K562 (cell line): ENCODE data around the gene HIPK2. TPM values are rescaled to one million over a fixed set of nuclear protein-coding genes. Genes with fewer than 3 reads are reported as not detected.

Experiments used
- ARID2 ChIP-seq: fragments of 450-650 bp; IDR thresholded peaks from 2 replicates; pipeline ENCODE4 v1.6.1; 2017; ENCODE audit warnings: antibody characterized with exemption, mild to moderate bottlenecking
- CBFA2T2 ChIP-seq: fragments of 450-650 bp; conservative IDR thresholded peaks from 2 replicates; pipeline ENCODE4 v1.6.1; 2017; ENCODE audit warnings: mild to moderate bottlenecking
- HMGN3 ChIP-seq: IDR thresholded peaks from 2 replicates; pipeline ENCODE4 v1.6.1; 2011; ENCODE audit warnings: borderline replicate concordance, low read depth, mild to moderate bottlenecking, mixed read lengths, low read length; ENCODE audit not compliant: insufficient read length; ENCODE audit errors: extremely low read depth
- KLF10 ChIP-seq: fragments of 250-450 bp; sonication (Bioruptor Pico); IDR thresholded peaks from 2 replicates; pipeline ENCODE4 v1.6.1; 2021; ENCODE audit warnings: matching md5 sums
- POLR2G ChIP-seq: fragments of 200-400 bp; formaldehyde crosslinking; IDR thresholded peaks from 2 replicates; pipeline ENCODE4 v1.6.1; 2017; ENCODE audit warnings: low read depth, mild to moderate bottlenecking, antibody characterized with exemption, low read length, moderate library complexity
- PTTG1 ChIP-seq: fragments of 450-650 bp; IDR thresholded peaks from 2 replicates; pipeline ENCODE4 v1.6.1; 2016; ENCODE audit warnings: low read depth, mild to moderate bottlenecking, missing genetic modification characterization, missing compliant biosample characterization
- REST ChIP-seq, 2 experiments: fragments of 450-650 bp; formaldehyde crosslinking in 1 of 2; IDR thresholded peaks; 2 replicates each; pipeline versions ENCODE4 v1.4.0 to v1.6.1; 2014 to 2020; ENCODE audit warnings: mild to moderate bottlenecking in 2 of 2, borderline replicate concordance in 1 of 2, low read depth in 1 of 2
- TFE3 ChIP-seq: fragments of 450-650 bp; formaldehyde crosslinking; IDR thresholded peaks from 2 replicates; pipeline ENCODE4 v1.4.0; 2020; ENCODE audit warnings: mild to moderate bottlenecking, mixed read lengths
- TOE1 ChIP-seq, 2 experiments: fragments of 450-650 bp in 1 of 2; sonication (generic) in 1 of 2; formaldehyde crosslinking in 1 of 2; IDR thresholded peaks; 2 replicates each; pipeline versions ENCODE4 v1.7.1 to v1.8.0; 2016 to 2022; ENCODE audit warnings: borderline replicate concordance in 2 of 2, mild to moderate bottlenecking in 2 of 2, antibody characterized with exemption in 1 of 2, inconsistent platforms in 1 of 2, low read depth in 1 of 2, missing genetic modification reagents in 1 of 2, moderate library complexity in 1 of 2
- ZBTB49 ChIP-seq: sonication (generic); formaldehyde crosslinking; IDR thresholded peaks from 2 replicates; pipeline ENCODE4 v1.8.0; 2022; ENCODE audit warnings: missing genetic modification reagents, mild to moderate bottlenecking, borderline replicate concordance
- ZNF124 ChIP-seq: sonication (generic); formaldehyde crosslinking; IDR thresholded peaks from 2 replicates; pipeline ENCODE4 v1.8.1; 2022; ENCODE audit warnings: missing genetic modification reagents
- ZNF41 ChIP-seq: fragments of 250-450 bp; sonication (Bioruptor Pico); conservative IDR thresholded peaks from 2 replicates; pipeline ENCODE4 v1.4.0; 2020; ENCODE audit warnings: mild to moderate bottlenecking
- polyA plus RNA-seq, 8 experiments: library from polyadenylated mRNA; depleted of rRNA in 4 of 8; stranded (reverse) in 5 of 8; unstranded in 3 of 8; fragments of >200 nt; fragmentation: Nextera tagmentation in 2 of 8; fragmentation: Illumina TruSeq in 1 of 8; extraction: Ambion mirVana in 2 of 8; extraction: Trizol in 1 of 8; gene quantifications; 2 replicates each; pipeline versions ENCODE4 v1.2.1 to v1.2.3, GENCODE V29; 2011 to 2014; ENCODE audit warnings: inconsistent platforms in 1 of 8, missing spikeins in 1 of 8
- total RNA-seq, 7 experiments: library from RNA; depleted of rRNA in 6 of 7; stranded (reverse); fragments of >200 nt in 6 of 7; fragmentation: Illumina TruSeq in 2 of 7; extraction: Trizol in 2 of 7; gene quantifications; 2 replicates each; pipeline versions ENCODE4 v1.2.1 to v1.2.3, GENCODE V29; 2011 to 2021; ENCODE audit warnings: low replicate concordance in 1 of 7
- TF ChIP-seq, protein P1 (sequence below), 3 experiments: fragments of 200-800 bp in 1 of 3; sonication (Bioruptor generic) in 1 of 3; sonication (generic) in 1 of 3; formaldehyde crosslinking in 1 of 3; IDR thresholded peaks; 2 replicates each; pipeline versions ENCODE4 v1.6.1 to v1.8.0; 2016 to 2022; ENCODE audit warnings: mild to moderate bottlenecking in 2 of 3, missing compliant biosample characterization in 2 of 3, missing genetic modification characterization in 2 of 3, missing genetic modification reagents in 1 of 3

Gene HIPK2
- total and polyA plus RNA-seq, 9 of the 15 experiments (the other 6 are each of a cell fraction or from before 2014, with no cell fraction given) = 0.69 to 19.8 (median 5.1) TPM

DNA sequence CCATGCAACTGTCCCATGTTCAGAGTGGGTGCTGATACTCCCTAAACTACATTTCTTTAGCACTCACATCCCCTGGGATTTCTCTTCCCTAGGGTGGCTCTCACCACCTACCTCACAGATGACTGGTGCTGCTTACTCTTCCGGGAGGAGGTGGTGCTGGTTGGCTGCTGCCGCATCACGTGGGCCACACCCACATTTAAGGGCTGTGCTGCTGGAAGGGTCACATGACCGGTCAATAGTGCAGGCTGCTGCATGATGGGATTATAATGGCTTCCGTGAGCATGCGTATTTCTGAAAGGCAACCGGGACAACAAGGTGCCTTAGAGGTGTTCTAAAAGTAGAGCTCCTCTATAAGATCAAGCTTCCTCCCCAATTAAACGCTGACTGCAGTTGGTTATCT is 177.5 kb downstream of the HIPK2 start (continued):
- TF ChIP-seq REST (IDR thresholded peaks at IDR 0.05; ENCODE audit: borderline replicate concordance) (0 out of 2 replicates have a peak, but pooled peaks have one; percentile 12), REST (CRISPR knock-in tag; IDR thresholded peaks at IDR 0.05; ENCODE audit: low read depth) (no peak), ZNF124 (CRISPR knock-in tag) (no peak), TOE1 (IDR thresholded peaks at IDR 0.05; ENCODE audit: borderline replicate concordance) (peak; percentile 73; the same call in 1 of the 2 replicates), TOE1 (CRISPR knock-in tag; IDR thresholded peaks at IDR 0.05; ENCODE audit: borderline replicate concordance, low read depth) (no peak), ZBTB49 (CRISPR knock-in tag) (no peak), TFE3 (peak; percentile 80), HMGN3 (no peak), ZNF41 (CRISPR knock-in tag) (no peak), POLR2G (no peak), PTTG1 (no peak), CBFA2T2 (peak; percentile 63), KLF10 (CRISPR knock-in tag) (no peak), ARID2 (no peak)
- TF ChIP-seq, protein P1, sequence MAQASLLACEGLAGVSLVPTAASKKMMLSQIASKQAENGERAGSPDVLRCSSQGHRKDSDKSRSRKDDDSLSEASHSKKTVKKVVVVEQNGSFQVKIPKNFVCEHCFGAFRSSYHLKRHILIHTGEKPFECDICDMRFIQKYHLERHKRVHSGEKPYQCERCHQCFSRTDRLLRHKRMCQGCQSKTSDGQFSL (CRISPR knock-in tag; IDR thresholded peaks at IDR 0.05) = 0 out of 2 replicates have a peak, but pooled peaks have one; percentile 32
- TF ChIP-seq, protein P1 (tag; IDR thresholded peaks at IDR 0.05) = no peak
